SK-N-SH treated with all-trans-retinoic acid at 6 μM for 48 hours (cell line): ENCODE results near the gene CLCN6.

ENCODE experiments used
- ATAC-seq: fragments of 200-7000 bp; cut with Tn5 transposase; 3 replicates; pipeline ENCODE4 v1.9.1; 2020; ENCODE audit warnings: mild to moderate bottlenecking, moderate library complexity
- ARNTL ChIP-seq: fragments of 450-650 bp; formaldehyde crosslinking; IDR thresholded peaks from 2 replicates; pipeline ENCODE4 v1.5.0; 2020; ENCODE audit warnings: low read depth, mild to moderate bottlenecking, moderate library complexity, borderline replicate concordance
- BACH2 ChIP-seq: fragments of 250-450 bp; sonication (Bioruptor Pico); IDR thresholded peaks from 2 replicates; pipeline ENCODE4 v1.9.0; 2021; ENCODE audit warnings: mild to moderate bottlenecking, borderline replicate concordance
- CSDC2 ChIP-seq: fragments of 250-450 bp; sonication (Bioruptor Pico); IDR thresholded peaks from 2 replicates; pipeline ENCODE4 v1.5.0; 2020; ENCODE audit warnings: mild to moderate bottlenecking, moderate library complexity
- CSRNP3 ChIP-seq: fragments of 250-450 bp; sonication (Bioruptor Pico); IDR thresholded peaks from 2 replicates; pipeline ENCODE4 v1.5.1; 2021; ENCODE audit warnings: mild to moderate bottlenecking, moderate library complexity
- ESRRG ChIP-seq: fragments of 250-450 bp; sonication (Bioruptor Pico); IDR thresholded peaks from 2 replicates; pipeline ENCODE4 v1.6.1; 2021; ENCODE audit warnings: mild to moderate bottlenecking
- GLIS3 ChIP-seq: fragments of 250-450 bp; sonication (Bioruptor Pico); IDR thresholded peaks from 2 replicates; pipeline ENCODE4 v1.5.0; 2020; ENCODE audit warnings: mild to moderate bottlenecking, moderate library complexity
- ISL1 ChIP-seq: fragments of 250-450 bp; sonication (Bioruptor Pico); IDR thresholded peaks from 2 replicates; pipeline ENCODE4 v2.1.2; 2022; ENCODE audit warnings: mild to moderate bottlenecking, moderate library complexity
- OSR1 ChIP-seq: fragments of 250-450 bp; sonication (Bioruptor Pico); IDR thresholded peaks from 2 replicates; pipeline ENCODE4 v1.8.0; 2022; ENCODE audit warnings: moderate library complexity, mild to moderate bottlenecking, inconsistent platforms
- POU6F1 ChIP-seq: fragments of 250-450 bp; sonication (Bioruptor Pico); IDR thresholded peaks from 2 replicates; pipeline ENCODE4 v1.8.0; 2021; ENCODE audit warnings: low read depth, mild to moderate bottlenecking, moderate library complexity, borderline replicate concordance
- PPARA ChIP-seq: fragments of 250-450 bp; sonication (Bioruptor Pico); IDR thresholded peaks from 2 replicates; pipeline ENCODE4 v1.5.0; 2020; ENCODE audit warnings: mild to moderate bottlenecking, borderline replicate concordance
- RARB ChIP-seq: fragments of 250-450 bp; sonication (Bioruptor Pico); IDR thresholded peaks from 2 replicates; pipeline ENCODE4 v1.8.0; 2021; ENCODE audit warnings: mild to moderate bottlenecking, moderate library complexity
- SNAI2 ChIP-seq: fragments of 250-450 bp; sonication (Bioruptor Pico); IDR thresholded peaks from 2 replicates; pipeline ENCODE4 v1.5.0; 2020; ENCODE audit warnings: mild to moderate bottlenecking, moderate library complexity
- TCF4 ChIP-seq: fragments of 250-450 bp; sonication (Bioruptor Pico); IDR thresholded peaks from 2 replicates; pipeline ENCODE4 v1.8.0; 2021; ENCODE audit warnings: mild to moderate bottlenecking, moderate library complexity, borderline replicate concordance
- TOX ChIP-seq: fragments of 250-450 bp; sonication (Bioruptor Pico); IDR thresholded peaks from 2 replicates; pipeline ENCODE4 v1.8.0; 2021; ENCODE audit warnings: mild to moderate bottlenecking, moderate library complexity, borderline replicate concordance
- TSHZ2 ChIP-seq: fragments of 250-450 bp; sonication (Bioruptor Pico); IDR thresholded peaks from 2 replicates; pipeline ENCODE4 v1.5.0; 2020; ENCODE audit warnings: mild to moderate bottlenecking, moderate library complexity
- ZC3H10 ChIP-seq: fragments of 250-450 bp; sonication (Bioruptor Pico); IDR thresholded peaks from 2 replicates; pipeline ENCODE4 v1.5.1; 2021; ENCODE audit warnings: mild to moderate bottlenecking, moderate library complexity
- ZFP30 ChIP-seq: fragments of 450-650 bp; formaldehyde crosslinking; IDR thresholded peaks from 2 replicates; pipeline ENCODE4 v1.5.0; 2022; ENCODE audit warnings: mild to moderate bottlenecking, moderate library complexity
- ZNF70 ChIP-seq: fragments of 450-650 bp; formaldehyde crosslinking; IDR thresholded peaks from 2 replicates; pipeline ENCODE4 v1.5.0; 2020; ENCODE audit warnings: mild to moderate bottlenecking, moderate library complexity
- ZNF8 ChIP-seq: fragments of 450-650 bp; formaldehyde crosslinking; IDR thresholded peaks from 2 replicates; pipeline ENCODE4 v1.5.0; 2020; ENCODE audit warnings: mild to moderate bottlenecking, moderate library complexity
- TF ChIP-seq, protein P1 (sequence below): fragments of 250-450 bp; sonication (Bioruptor Pico); IDR thresholded peaks from 2 replicates; pipeline ENCODE4 v1.5.1; 2020; ENCODE audit warnings: low read depth, mild to moderate bottlenecking, moderate library complexity
- TF ChIP-seq, protein P2 (sequence below): fragments of 250-450 bp; sonication (Bioruptor Pico); IDR thresholded peaks from 2 replicates; pipeline ENCODE4 v1.8.0; 2020; ENCODE audit warnings: mild to moderate bottlenecking, moderate library complexity, borderline replicate concordance

CLCN6 gene

DNA sequence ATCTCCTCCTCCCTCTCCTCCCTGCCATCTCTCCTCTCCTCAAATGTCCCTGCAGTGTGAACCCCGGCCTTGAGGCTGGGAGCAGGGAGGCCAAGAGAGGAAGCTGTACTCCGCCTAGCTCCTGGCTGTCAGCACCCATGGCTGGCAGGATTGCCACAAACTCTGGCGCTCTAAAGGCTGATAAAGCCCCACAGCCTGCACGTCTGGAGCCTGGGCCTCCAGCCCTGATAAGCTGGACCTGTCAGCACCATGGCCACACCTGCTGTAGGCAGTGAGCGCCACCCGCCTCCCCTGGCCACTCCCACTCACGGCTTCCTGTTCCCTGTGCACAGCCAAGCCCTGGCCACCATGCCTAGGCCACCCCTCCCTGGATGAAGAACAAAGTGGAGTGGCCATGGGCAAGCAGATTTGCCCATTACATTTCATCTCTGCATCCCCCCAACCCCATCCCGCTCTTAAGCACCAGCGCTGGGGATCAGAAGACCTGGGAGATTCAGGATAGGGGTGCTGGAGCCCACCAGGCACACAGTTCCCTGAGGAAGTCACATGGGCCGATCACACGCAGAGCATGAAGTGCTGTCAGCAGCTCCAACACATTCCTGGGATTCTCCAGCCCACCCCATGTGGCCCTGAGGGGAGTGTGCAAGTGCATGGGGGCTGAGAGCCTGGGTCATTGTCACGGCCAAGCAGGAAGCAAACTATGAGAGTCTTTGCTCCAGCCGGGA is 77.0 kb downstream of the CLCN6 start:
- no peak for ATAC-seq
- no peak for TF ChIP-seq ESRRG
- TF ChIP-seq ISL1 = no peak
- TF ChIP-seq TCF4 (CRISPR knock-in tag) = no peak
- TF ChIP-seq ZFP30 (CRISPR knock-in tag) = no peak
- TF ChIP-seq TOX (CRISPR knock-in tag) = no peak
- no peak for TF ChIP-seq BACH2 (CRISPR knock-in tag)
- no peak for TF ChIP-seq CSRNP3 (CRISPR knock-in tag)
- TF ChIP-seq TSHZ2 (CRISPR knock-in tag) = no peak
- no peak for TF ChIP-seq ZNF8
- TF ChIP-seq RARB (CRISPR knock-in tag) = no peak
- TF ChIP-seq, protein P1, sequence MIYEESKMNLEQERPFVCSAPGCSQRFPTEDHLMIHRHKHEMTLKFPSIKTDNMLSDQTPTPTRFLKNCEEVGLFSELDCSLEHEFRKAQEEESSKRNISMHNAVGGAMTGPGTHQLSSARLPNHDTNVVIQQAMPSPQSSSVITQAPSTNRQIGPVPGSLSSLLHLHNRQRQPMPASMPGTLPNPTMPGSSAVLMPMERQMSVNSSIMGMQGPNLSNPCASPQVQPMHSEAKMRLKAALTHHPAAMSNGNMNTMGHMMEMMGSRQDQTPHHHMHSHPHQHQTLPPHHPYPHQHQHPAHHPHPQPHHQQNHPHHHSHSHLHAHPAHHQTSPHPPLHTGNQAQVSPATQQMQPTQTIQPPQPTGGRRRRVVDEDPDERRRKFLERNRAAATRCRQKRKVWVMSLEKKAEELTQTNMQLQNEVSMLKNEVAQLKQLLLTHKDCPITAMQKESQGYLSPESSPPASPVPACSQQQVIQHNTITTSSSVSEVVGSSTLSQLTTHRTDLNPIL (CRISPR knock-in tag) = no peak
- no peak for TF ChIP-seq OSR1
- no peak for TF ChIP-seq ZC3H10 (CRISPR knock-in tag)

GRCh38 chr1:11885916-11886315 is 79.9 kb downstream of the CLCN6 start:
- no peak for TF ChIP-seq CSDC2 (CRISPR knock-in tag)
- no peak for TF ChIP-seq ZC3H10 (CRISPR knock-in tag)
- no peak for TF ChIP-seq TCF4 (CRISPR knock-in tag)
- TF ChIP-seq OSR1 = no peak
- no peak for TF ChIP-seq ARNTL (CRISPR knock-in tag)
- TF ChIP-seq SNAI2 (CRISPR knock-in tag) = no peak
- no peak for TF ChIP-seq GLIS3 (CRISPR knock-in tag)
- TF ChIP-seq, protein P2, sequence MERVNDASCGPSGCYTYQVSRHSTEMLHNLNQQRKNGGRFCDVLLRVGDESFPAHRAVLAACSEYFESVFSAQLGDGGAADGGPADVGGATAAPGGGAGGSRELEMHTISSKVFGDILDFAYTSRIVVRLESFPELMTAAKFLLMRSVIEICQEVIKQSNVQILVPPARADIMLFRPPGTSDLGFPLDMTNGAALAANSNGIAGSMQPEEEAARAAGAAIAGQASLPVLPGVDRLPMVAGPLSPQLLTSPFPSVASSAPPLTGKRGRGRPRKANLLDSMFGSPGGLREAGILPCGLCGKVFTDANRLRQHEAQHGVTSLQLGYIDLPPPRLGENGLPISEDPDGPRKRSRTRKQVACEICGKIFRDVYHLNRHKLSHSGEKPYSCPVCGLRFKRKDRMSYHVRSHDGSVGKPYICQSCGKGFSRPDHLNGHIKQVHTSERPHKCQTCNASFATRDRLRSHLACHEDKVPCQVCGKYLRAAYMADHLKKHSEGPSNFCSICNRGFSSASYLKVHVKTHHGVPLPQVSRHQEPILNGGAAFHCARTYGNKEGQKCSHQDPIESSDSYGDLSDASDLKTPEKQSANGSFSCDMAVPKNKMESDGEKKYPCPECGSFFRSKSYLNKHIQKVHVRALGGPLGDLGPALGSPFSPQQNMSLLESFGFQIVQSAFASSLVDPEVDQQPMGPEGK (CRISPR knock-in tag) = no peak
- TF ChIP-seq ZFP30 (CRISPR knock-in tag) = no peak
- no peak for TF ChIP-seq RARB (CRISPR knock-in tag)
- no peak for TF ChIP-seq CSRNP3 (CRISPR knock-in tag)
- TF ChIP-seq ZNF70 (CRISPR knock-in tag) = no peak
- ATAC-seq = no peak

- no peak for ATAC-seq
- TF ChIP-seq ESRRG (no peak), ZFP30 (CRISPR knock-in tag) (no peak), TCF4 (CRISPR knock-in tag) (no peak), OSR1 (no peak), POU6F1 (CRISPR knock-in tag) (no peak), ZNF70 (CRISPR knock-in tag) (no peak), PPARA (CRISPR knock-in tag) (no peak), GLIS3 (CRISPR knock-in tag) (no peak)
- TF ChIP-seq, protein P1 (CRISPR knock-in tag) = no peak
These were observed 81.1 kb downstream of the CLCN6 start for GRCh38 chr1:11886986-11887665.
